Measurements from ENCODE around the gene AGFG1. TPM values are rescaled to one million over a fixed set of nuclear protein-coding genes. Genes with fewer than 3 reads are reported as not detected.

AGFG1 gene
- total RNA-seq, 6 donors from 2014 or later = 24.1 to 99.6 (median 71.2) TPM

DNA sequence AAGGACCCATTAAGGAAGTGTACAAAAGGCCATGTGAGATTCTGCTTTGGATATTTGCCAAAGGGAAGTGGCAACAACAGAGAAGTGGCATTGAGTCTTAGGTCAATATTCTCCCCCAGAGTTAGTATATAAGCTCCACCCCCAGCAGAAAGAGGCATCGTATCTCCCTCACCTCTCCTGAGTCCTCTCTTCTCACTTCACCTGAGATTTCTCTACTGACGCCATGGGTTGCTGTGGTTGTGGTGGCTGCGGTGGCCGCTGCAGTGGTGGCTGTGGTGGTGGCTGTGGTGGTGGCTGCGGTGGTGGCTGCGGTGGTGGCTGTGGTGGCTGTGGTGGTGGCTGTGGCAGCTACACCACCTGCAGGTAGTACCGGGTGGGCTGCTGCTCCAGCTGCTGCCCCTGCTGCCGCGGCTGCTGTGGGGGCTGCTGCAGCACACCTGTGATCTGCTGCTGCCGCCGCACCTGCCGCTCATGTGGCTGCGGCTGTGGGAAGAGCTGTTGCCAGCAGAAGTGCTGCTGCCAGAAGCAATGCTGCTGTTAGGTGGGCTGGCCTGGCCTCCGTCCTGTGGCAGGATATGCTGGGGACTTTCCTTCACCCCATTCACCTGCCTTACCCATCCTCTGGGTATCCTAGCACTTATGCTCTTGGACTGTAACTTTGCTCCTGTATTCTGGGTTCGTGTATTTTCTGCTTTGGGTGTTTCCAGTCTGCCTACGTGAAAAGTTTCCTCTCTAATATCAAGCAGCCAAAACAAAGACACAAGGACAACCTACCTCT lies 136.8 kb downstream of the AGFG1 start:
- Histone ChIP-seq H3K4me3 (no peak overlapping the region), H3K9me3 (no peaks in the 10 kb centered on the region), H3K27me3 (no peaks in the 10 kb centered on the region), H3K4me1 (peaks cover 0 to 5% (median 0%) of the 10 kb centered on the region in 4 donors), H3K27ac (no peak overlapping the region), H3K36me3 (no peaks in the 10 kb centered on the region)
- 53 to 70% methylated on average over 8 to 15 of the region's 16 CpGs for whole genome bisulfite sequencing, 2 donors
- DNase-seq (peak in 1 of 2 donors; percentile 62), ATAC-seq (ENCODE audit: low FRiP score in 2 of 2) (peak; percentile 45 to 74)
- TF ChIP-seq EP300 (IDR thresholded peaks at IDR 0.05) = no peak
- no peak for TF ChIP-seq POLR2AphosphoS5 (IDR thresholded peaks at IDR 0.05)
- TF ChIP-seq POLR2A (IDR thresholded peaks at IDR 0.05) = no peak
- no peak for TF ChIP-seq CTCF (IDR thresholded peaks at IDR 0.05)

- Histone ChIP-seq H3K27ac (no peak overlapping the region), H3K4me1 (peaks cover 0 to 5% (median 0%) of the 10 kb centered on the region in 4 donors), H3K4me3 (no peak overlapping the region), H3K27me3 (no peaks in the 10 kb centered on the region), H3K36me3 (no peaks in the 10 kb centered on the region), H3K9me3 (no peaks in the 10 kb centered on the region)
- TF ChIP-seq POLR2A (IDR thresholded peaks at IDR 0.05) (no peak), POLR2AphosphoS5 (IDR thresholded peaks at IDR 0.05) (no peak), CTCF (IDR thresholded peaks at IDR 0.05) (no peak)
- ATAC-seq (ENCODE audit: low FRiP score in 2 of 2) (no peak), DNase-seq (no peak)
- 69 to 83% methylated on average over 2 of the region's 2 CpGs for WGBS, 2 donors
Observed at GRCh38 chr2:227610123-227610522, 138.2 kb downstream of the AGFG1 start.

Other genes with a start within 250 kb of the AGFG1 start
- gene MFF, start 146.9 kb upstream of the AGFG1 start, total RNA-seq = 100 to 1,000 TPM in 1 of 6 donors, 10 to 100 TPM in 5; 47.6 to 103 (median 74.5) TPM
- not detected for gene TM4SF20, start 92.8 kb upstream of the AGFG1 start, total RNA-seq
- gene SCYGR1, start 84.2 kb upstream of the AGFG1 start, total RNA-seq = not detected
- gene SCYGR2, start 126.7 kb downstream of the AGFG1 start, total RNA-seq = not detected
- not detected for gene SCYGR3, start 142.7 kb downstream of the AGFG1 start, total RNA-seq
- gene SCYGR4, start 145.3 kb downstream of the AGFG1 start, total RNA-seq = not detected
- not detected for gene SCYGR5, start 194.6 kb downstream of the AGFG1 start, total RNA-seq
- gene SLC19A3, start 245.9 kb downstream of the AGFG1 start, total RNA-seq = 10 to 100 TPM; 12.6 to 53.4 (median 32.1) TPM

Data from upper lobe of left lung (tissue), 6 donors.